A549 (cell line): Measurements from ENCODE around the gene ZNF296. TPM values are rescaled to one million over a fixed set of nuclear protein-coding genes. Genes with fewer than 3 reads are reported as not detected.

Experiments used
- ATAC-seq, 2 experiments: fragments of 200-7000 bp in 1 of 2; fragments of >200 bp in 1 of 2; cut with Nextera tagmentation in 1 of 2; cut with Tn5 transposase in 1 of 2; 3 replicates each; pipeline versions ENCODE4 v1.8.0 to v1.9.1; 2018 to 2020; ENCODE audit warnings: mild to moderate bottlenecking in 1 of 2, moderate library complexity in 1 of 2
- CTCF ChIA-PET: fragments of 300-600 bp; sonication (Branson Sonifier 250); formaldehyde crosslinking; extraction: SDS; loops from one replicate; lab custom pipeline; 2021; ENCODE audit warnings: antibody characterized with exemption, inconsistent platforms; lab: Yijun Ruan, JAX
- POLR2A ChIA-PET: fragments of 350-600 bp; formaldehyde crosslinking; extraction: SDS; loops from one replicate; lab custom pipeline; 2021; ENCODE audit warnings: antibody characterized with exemption, inconsistent platforms; lab: Yijun Ruan, JAX
- DNase-seq, 2 experiments: peaks; one replicate each; pipeline versions ENCODE4 v3.0.0 to v3.0.0-alpha.2; 2011 to 2016; ENCODE audit warnings: low read depth in 1 of 2, low spot score in 1 of 2
- FAIRE-seq: peaks from 2 replicates; lab custom pipeline; 2011; peaks lifted over from hg19 to GRCh38; lab: Jason Lieb, UNC
- H3K27ac ChIP-seq, 2 experiments: fragments of >200 bp; sonication (Bioruptor Twin); formaldehyde crosslinking; 3 replicates each; pipeline ENCODE4 v1.5.1; 2016 to 2017
- H3K4me1 ChIP-seq: fragments of >200 bp; sonication (Bioruptor Twin); formaldehyde crosslinking; 3 replicates; pipeline ENCODE4 v1.6.1; 2016
- H3K4me2 ChIP-seq: fragments of >200 bp; sonication (Bioruptor Twin); formaldehyde crosslinking; 3 replicates; pipeline ENCODE4 v1.6.1; 2016
- H3K4me3 ChIP-seq: fragments of >200 bp; sonication (Bioruptor Twin); formaldehyde crosslinking; 3 replicates; pipeline ENCODE4 v1.5.1; 2016
- H3K9me3 ChIP-seq: fragments of >200 bp; sonication (Bioruptor Twin); formaldehyde crosslinking; 3 replicates; pipeline ENCODE4 v1.6.1; 2016
- ATOH8 ChIP-seq: fragments of 250-450 bp; sonication (Bioruptor Pico); IDR thresholded peaks from 2 replicates; pipeline ENCODE4 v1.5.0; 2020; ENCODE audit warnings: low read depth, mild to moderate bottlenecking, moderate library complexity
- BHLHE40 ChIP-seq: IDR thresholded peaks from 2 replicates; pipeline ENCODE4 v1.6.1; 2012; ENCODE audit warnings: low read depth, low read length, inconsistent platforms
- CBX2 ChIP-seq: fragments of 200-600 bp; sonication (generic); IDR thresholded peaks from 2 replicates; pipeline ENCODE4 v1.6.1; 2016; ENCODE audit warnings: low read depth, mild to moderate bottlenecking, borderline replicate concordance
- CBX8 ChIP-seq: fragments of 200-600 bp; sonication (generic); IDR thresholded peaks from 2 replicates; pipeline ENCODE4 v1.6.1; 2016
- CEBPB ChIP-seq, 2 experiments: fragments of >200 bp in 1 of 2; sonication (Bioruptor Twin) in 1 of 2; formaldehyde crosslinking in 1 of 2; IDR thresholded peaks; 2 replicates each; pipeline ENCODE4 v1.6.1; 2012 to 2016
- CHD2 ChIP-seq: fragments of 150-350 bp; IDR thresholded peaks from 2 replicates; pipeline ENCODE4 v1.6.1; 2014; ENCODE audit warnings: low read length; ENCODE audit not compliant: partially characterized antibody
- CHD4 ChIP-seq: fragments of 200-600 bp; sonication (generic); IDR thresholded peaks from 2 replicates; pipeline ENCODE4 v1.6.1; 2016; ENCODE audit warnings: antibody characterized with exemption, mild to moderate bottlenecking, borderline replicate concordance
- ELK1 ChIP-seq: fragments of 150-350 bp; IDR thresholded peaks from 2 replicates; pipeline ENCODE4 v1.6.1; 2014; ENCODE audit warnings: low read depth, mild to moderate bottlenecking, low read length
- ESRRA ChIP-seq: fragments of 150-350 bp; IDR thresholded peaks from 2 replicates; pipeline ENCODE4 v1.6.1; 2014; ENCODE audit warnings: mild to moderate bottlenecking, low read length, borderline replicate concordance
- FOSB ChIP-seq: fragments of 250-450 bp; sonication (Bioruptor Pico); IDR thresholded peaks from 2 replicates; pipeline ENCODE4 v1.5.0; 2020; ENCODE audit warnings: mild to moderate bottlenecking, moderate library complexity
- FOSL2 ChIP-seq, 2 experiments: fragments of 450-650 bp in 1 of 2; fragments of >200 bp in 1 of 2; sonication (Bioruptor Twin) in 1 of 2; formaldehyde crosslinking; IDR thresholded peaks; 2 replicates each; pipeline versions ENCODE4 v1.5.0 to v1.6.1; 2016 to 2020; ENCODE audit warnings: mild to moderate bottlenecking in 1 of 2, moderate library complexity in 1 of 2
- FOXS1 ChIP-seq: fragments of 250-450 bp; sonication (Bioruptor Pico); IDR thresholded peaks from 2 replicates; pipeline ENCODE4 v1.5.0; 2020; ENCODE audit warnings: mild to moderate bottlenecking, moderate library complexity
- GATA3 ChIP-seq: IDR thresholded peaks from 2 replicates; pipeline ENCODE4 v1.6.1; 2012; ENCODE audit warnings: borderline replicate concordance
- HES2 ChIP-seq: fragments of >200 bp; sonication (Bioruptor Twin); formaldehyde crosslinking; IDR thresholded peaks from 2 replicates; pipeline ENCODE4 v1.6.1; 2016
- HOXB5 ChIP-seq: fragments of 250-450 bp; sonication (Bioruptor Pico); IDR thresholded peaks from 2 replicates; pipeline ENCODE4 v1.5.0; 2020; ENCODE audit warnings: mild to moderate bottlenecking, moderate library complexity
- JUNB ChIP-seq: fragments of >200 bp; sonication (Bioruptor Twin); formaldehyde crosslinking; IDR thresholded peaks from 2 replicates; pipeline ENCODE4 v1.6.1; 2016
- MAFK ChIP-seq: fragments of 450-650 bp; IDR thresholded peaks from 2 replicates; pipeline ENCODE4 v1.6.1; 2014; ENCODE audit not compliant: partially characterized antibody
- NFE2L2 ChIP-seq: fragments of 150-350 bp; conservative IDR thresholded peaks from 2 replicates; pipeline ENCODE4 v1.6.1; 2014; ENCODE audit warnings: low read length
- NPAS2 ChIP-seq: fragments of 250-450 bp; sonication (Bioruptor Pico); IDR thresholded peaks from 2 replicates; pipeline ENCODE4 v1.8.0; 2022; ENCODE audit warnings: mild to moderate bottlenecking, moderate library complexity, borderline replicate concordance
- NR3C1 ChIP-seq: fragments of >200 bp; sonication (Bioruptor Twin); formaldehyde crosslinking; IDR thresholded peaks from 3 replicates; pipeline ENCODE4 v1.6.1; 2017
- RAD21 ChIP-seq, 2 experiments: fragments of >200 bp in 1 of 2; sonication (Bioruptor Twin) in 1 of 2; formaldehyde crosslinking in 1 of 2; IDR thresholded peaks in 1 of 2; conservative IDR thresholded peaks in 1 of 2; 2 replicates in 1 of 2; 3 replicates in 1 of 2; pipeline ENCODE4 v1.6.1; 2012 to 2018; ENCODE audit warnings: inconsistent platforms in 1 of 2
- RNF2 ChIP-seq: fragments of 200-600 bp; sonication (generic); IDR thresholded peaks from 2 replicates; pipeline ENCODE4 v1.6.1; 2016; ENCODE audit warnings: low read depth, mild to moderate bottlenecking, antibody characterized with exemption, moderate library complexity, borderline replicate concordance
- SREBF2 ChIP-seq: fragments of 450-650 bp; IDR thresholded peaks from 2 replicates; pipeline ENCODE4 v1.6.1; 2014; ENCODE audit warnings: mild to moderate bottlenecking, moderate library complexity
- TFCP2L1 ChIP-seq: fragments of 250-450 bp; sonication (Bioruptor Pico); IDR thresholded peaks from 2 replicates; pipeline ENCODE4 v1.5.0; 2021; ENCODE audit warnings: mild to moderate bottlenecking
- TP53 ChIP-seq: fragments of 250-450 bp; sonication (Bioruptor Pico); IDR thresholded peaks from 2 replicates; pipeline ENCODE4 v1.5.0; 2021; ENCODE audit warnings: mild to moderate bottlenecking, moderate library complexity
- ZSCAN20 ChIP-seq: fragments of 250-450 bp; sonication (Bioruptor Pico); IDR thresholded peaks from 2 replicates; pipeline ENCODE4 v1.8.0; 2022; ENCODE audit warnings: mild to moderate bottlenecking, moderate library complexity
- WGBS: methylation state at CpG from one replicate; pipeline ENCODE4 v1.1.6; 2017; ENCODE audit errors: missing lambda C conversion rate; 5-methylcytosine and 5-hydroxymethylcytosine counted together
- polyA plus RNA-seq, 4 experiments: library from polyadenylated mRNA; depleted of rRNA in 3 of 4; stranded (reverse); fragments of >200 nt; fragmentation: RNase III in 1 of 4; extraction: RNeasy Plus Mini Kit Qiagen cat#74134 plus additional on column Dnase treatment in 1 of 4; gene quantifications; 2 replicates in 3 of 4; 3 replicates in 1 of 4; pipeline ENCODE4 v1.2.3, GENCODE V29; 2011 to 2017
- TF ChIP-seq, protein P1 (sequence below): IDR thresholded peaks from 2 replicates; pipeline ENCODE4 v1.6.1; 2012

Gene ZNF296
- polyA plus RNA-seq, 2 of the 4 experiments (the other 2 are of a cell fraction): 0.34 to 2.7 TPM

DNA sequence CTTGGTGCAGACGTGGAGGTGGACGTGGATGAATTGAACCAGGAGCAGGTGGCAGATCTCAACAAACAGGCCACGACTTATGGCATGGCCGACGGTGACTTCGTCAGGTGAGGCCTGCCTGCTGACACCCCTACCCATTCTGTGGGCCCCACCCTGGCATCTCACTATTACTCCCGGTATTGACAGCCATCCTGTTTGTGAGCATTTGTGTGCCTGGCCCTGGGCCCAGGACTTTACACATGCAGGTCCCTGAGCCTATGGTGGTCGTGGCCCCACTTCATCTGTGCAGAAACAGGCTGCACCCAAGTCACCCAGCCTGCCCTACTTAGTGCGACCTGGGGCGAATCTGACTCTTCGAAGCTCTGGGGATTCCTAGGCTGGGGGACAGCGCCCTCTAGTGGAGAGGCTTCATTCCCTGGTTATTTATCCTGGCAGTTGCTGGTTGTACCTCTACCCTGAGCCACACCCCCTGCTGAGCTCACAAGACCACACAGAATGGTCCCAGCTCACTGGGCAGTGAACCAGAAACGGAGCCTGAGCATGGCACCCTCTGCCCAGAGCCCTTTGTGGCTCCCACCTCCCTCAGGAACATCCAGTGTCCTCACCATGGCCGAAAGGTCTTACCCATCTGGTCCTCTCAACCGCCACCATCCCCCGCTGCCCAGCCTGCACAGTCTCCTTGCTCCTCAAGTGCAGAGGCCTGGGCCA is 16.9 kb downstream of the ZNF296 start (continued):
- TF ChIP-seq ELK1: no peak
- TF ChIP-seq ATOH8 (CRISPR knock-in tag): no peak

- WGBS: 93% methylated on average over 14 of the region's 14 CpGs
- POLR2A ChIA-PET: interaction anchor here (1.2 to 2.3 kb wide), 2 partner anchors 20 to 168 kb away, joined by 3 to 9 read pairs; partner anchors contain the start of genes CLASRP and TOMM40
- ATAC-seq (peak in 1 of 2 experiments; percentile 6; a peak in 1 of 6 replicates), DNase-seq (no peak)
- CTCF ChIA-PET: interaction anchor here (0.5 to 8.1 kb wide), 44 partner anchors 8 to 488 kb away, joined by 3 to 152 read pairs (median 6); partner anchors contain the start of genes APOE, CLASRP, GEMIN7 and RELB
- 0 out of 3 replicates have a peak, but pooled peaks cover 3% of the 10 kb centered on the region for H3K4me1 ChIP-seq
- no peaks in the 10 kb centered on the region for H3K9me3 ChIP-seq
- TF ChIP-seq GATA3 (no peak), ZSCAN20 (no peak), ESRRA (no peak), RAD21 (conservative IDR thresholded peaks at IDR 0.05 in 1 of 2, IDR thresholded peaks at IDR 0.05 in 1 of 2) (no peak), ATOH8 (CRISPR knock-in tag) (no peak), FOSB (CRISPR knock-in tag) (no peak), CEBPB (IDR thresholded peaks at IDR 0.05) (no peak), CHD4 (no peak), CBX8 (no peak), CHD2 (no peak), HES2 (no peak), JUNB (no peak), RNF2 (no peak), TP53 (no peak), BHLHE40 (no peak), CBX2 (no peak), MAFK (no peak), NFE2L2 (no peak), HOXB5 (CRISPR knock-in tag) (no peak)
- TF ChIP-seq, all 56 proteins: peak for 0
- no peak for FAIRE-seq
- H3K27ac ChIP-seq: no peak overlapping the region
- H3K4me3 ChIP-seq: no peak overlapping the region
- H3K4me2 ChIP-seq: no peak overlapping the region
These were observed 17.6 kb downstream of the ZNF296 start for GRCh38 chr19:45058622-45059159.

GRCh38 chr19:45057444-45057843 is 18.8 kb downstream of the ZNF296 start:
- peak; percentile 8 to 17; a peak in 2 of 6 replicates for ATAC-seq
- ChIA-PET CTCF (interaction anchor here (0.7 to 8.1 kb wide), 11 partner anchors 8 to 68 kb away, joined by 3 to 152 read pairs (median 3); partner anchors contain the start of gene CLASRP), POLR2A (interaction anchor here (2.3 kb wide), 1 partner anchor 19 kb away, joined by 9 read pairs; the partner anchor contains the start of gene CLASRP)
- no peaks in the 10 kb centered on the region for H3K9me3 ChIP-seq
- 0 out of 3 replicates have a peak, but pooled peaks cover 3% of the 10 kb centered on the region for H3K4me1 ChIP-seq
- DNase-seq: no peak
- FAIRE-seq: no peak
- TF ChIP-seq NR3C1: no peak
- no peak for TF ChIP-seq HES2
- TF ChIP-seq, protein P1, sequence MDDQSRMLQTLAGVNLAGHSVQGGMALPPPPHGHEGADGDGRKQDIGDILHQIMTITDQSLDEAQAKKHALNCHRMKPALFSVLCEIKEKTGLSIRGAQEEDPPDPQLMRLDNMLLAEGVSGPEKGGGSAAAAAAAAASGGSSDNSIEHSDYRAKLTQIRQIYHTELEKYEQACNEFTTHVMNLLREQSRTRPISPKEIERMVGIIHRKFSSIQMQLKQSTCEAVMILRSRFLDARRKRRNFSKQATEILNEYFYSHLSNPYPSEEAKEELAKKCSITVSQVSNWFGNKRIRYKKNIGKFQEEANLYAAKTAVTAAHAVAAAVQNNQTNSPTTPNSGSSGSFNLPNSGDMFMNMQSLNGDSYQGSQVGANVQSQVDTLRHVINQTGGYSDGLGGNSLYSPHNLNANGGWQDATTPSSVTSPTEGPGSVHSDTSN: no peak
- no peak for TF ChIP-seq BHLHE40
- TF ChIP-seq TFCP2L1 (CRISPR knock-in tag): no peak
- TF ChIP-seq FOSL2 (IDR thresholded peaks at IDR 0.05): no peak
- no peak for TF ChIP-seq FOSL2 (CRISPR knock-in tag; IDR thresholded peaks at IDR 0.05)
- TF ChIP-seq SREBF2: no peak
- TF ChIP-seq NPAS2 (CRISPR knock-in tag): no peak
- TF ChIP-seq FOXS1 (CRISPR knock-in tag): no peak
- H3K4me2 ChIP-seq: no peak overlapping the region
- 90% methylated on average over 9 of the region's 9 CpGs for WGBS
- no peak overlapping the region for H3K4me3 ChIP-seq
- no peak overlapping the region for H3K27ac ChIP-seq
